H4 (cell line): ENCODE results near the gene FAM118A. TPM values are rescaled to one million over a fixed set of nuclear protein-coding genes. Genes with fewer than 3 reads are reported as not detected.

Experiments
- DNase-seq: peaks from one replicate; pipeline ENCODE4 v3.0.0-alpha.2; 2015; ENCODE audit warnings: low spot score
- total RNA-seq: library from RNA; depleted of rRNA; stranded (reverse); fragments of >200 nt; shearing (Covaris generic); gene quantifications from 2 replicates; pipeline ENCODE4 v1.2.3, GENCODE V29; 2014; rRNA removed

The FAM118A gene
- total RNA-seq, 1 experiment from 2014 or later: 9.4 TPM

DNA sequence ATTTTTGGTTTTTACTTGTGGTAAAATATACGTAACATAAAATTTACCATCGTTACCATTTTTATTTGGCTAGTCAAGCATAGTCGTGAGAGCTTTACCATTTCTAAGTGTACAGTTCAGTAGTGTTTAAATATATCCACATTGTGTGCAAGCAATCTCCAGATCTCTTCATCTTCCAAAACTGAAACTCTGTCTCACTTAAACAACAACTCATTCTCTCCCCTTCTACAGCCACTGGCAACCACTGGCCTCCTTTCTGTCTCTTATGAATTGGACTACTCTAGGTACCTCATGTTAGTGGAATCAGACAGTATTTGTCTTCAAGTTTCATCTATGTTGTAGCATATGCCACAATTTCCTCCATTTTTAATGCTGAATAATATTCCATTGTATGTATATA lies 66.3 kb downstream of the FAM118A start:
- DNase-seq: no peak

DNA sequence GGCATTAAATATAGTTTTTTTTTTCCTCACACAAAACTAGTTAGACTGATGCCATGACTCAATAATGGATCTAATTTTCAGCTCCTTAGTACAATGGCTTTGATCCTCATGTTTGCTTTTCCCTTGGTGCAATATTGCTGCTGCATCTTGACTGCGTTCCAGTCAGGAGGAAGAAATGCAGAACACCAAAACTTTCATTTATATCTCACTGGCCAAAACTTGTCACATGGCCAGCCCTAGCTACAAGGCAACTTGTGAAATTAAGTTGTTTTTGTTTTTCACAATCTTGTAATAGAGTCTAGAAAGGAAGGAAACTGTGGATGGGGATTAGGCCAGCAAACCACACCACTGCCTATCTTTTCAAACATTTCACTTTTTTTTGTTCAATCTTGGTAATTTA lies 67.0 kb downstream of the FAM118A start:
- no peak for DNase-seq

DNA sequence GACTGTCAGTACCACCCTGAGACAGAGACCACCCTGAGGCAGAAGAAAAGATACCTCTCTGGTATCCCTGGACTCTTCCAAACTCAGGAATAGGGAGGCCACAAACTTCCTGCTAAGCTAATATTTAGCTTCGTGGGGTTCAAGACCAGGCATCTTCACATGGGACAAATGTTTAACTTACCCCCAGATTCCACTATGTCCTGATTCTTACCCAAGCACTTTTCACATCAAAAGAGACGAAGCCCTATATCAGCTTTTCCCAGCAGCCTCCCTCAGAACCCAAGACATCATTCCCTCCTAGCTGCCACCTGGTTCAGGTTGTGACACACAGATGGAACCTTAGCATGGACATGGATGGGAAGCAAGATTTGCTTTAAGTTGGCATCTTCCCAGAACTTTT lies 71.6 kb downstream of the FAM118A start:
- DNase-seq: no peak

DNA sequence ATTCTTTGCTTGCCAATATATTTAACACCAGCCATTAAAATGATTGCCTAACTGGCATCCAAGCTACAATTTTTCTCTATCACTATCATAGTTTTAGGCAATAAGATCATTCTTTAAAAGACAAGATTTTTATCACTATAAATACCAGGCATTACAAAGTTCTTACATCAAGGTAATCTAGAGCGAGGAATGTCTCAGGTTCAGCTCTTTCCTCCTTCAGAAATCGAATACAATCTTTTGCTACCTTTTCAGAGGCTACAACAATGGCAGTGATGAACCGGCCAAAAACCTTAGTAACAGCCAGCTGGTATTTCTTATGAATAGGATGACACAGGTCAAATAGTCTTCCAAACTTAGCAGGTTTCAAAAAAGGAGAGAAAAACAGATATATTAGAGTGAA lies 79.8 kb downstream of the FAM118A start:
- no peak for DNase-seq

Other genes with a start within 250 kb of the FAM118A start
- gene NUP50, start 146.0 kb upstream of the FAM118A start, total RNA-seq: 32.1 and 34.6 TPM in 2 replicates
- 76.7 and 97.2 TPM in 2 replicates for gene KIAA0930, start 69.0 kb upstream of the FAM118A start, total RNA-seq
- not detected in 2 replicates for gene UPK3A, start 25.0 kb upstream of the FAM118A start, total RNA-seq
- not detected in 2 replicates for gene SMC1B, start 103.7 kb downstream of the FAM118A start, total RNA-seq
- not detected in 2 replicates for gene RIBC2, start 103.8 kb downstream of the FAM118A start, total RNA-seq
- gene FBLN1, start 192.9 kb downstream of the FAM118A start, total RNA-seq: 0.37 and 1.0 TPM in 2 replicates